HG02642 (cell line): ENCODE data around the gene GRK1.
"Not testable (repeated sequence)": the region's sequence is repeated elsewhere in the genome, so short reads cannot be mapped to it uniquely, and the experiment has no call there.

Experiments
- ATAC-seq: cut with Tn5 transposase; IDR thresholded peaks from one replicate; pipeline ENCODE4 v1.9.1; 2021; ENCODE audit warnings: mild to moderate bottlenecking; ENCODE audit not compliant: unreplicated experiment, poor library complexity

GRK1 gene

DNA sequence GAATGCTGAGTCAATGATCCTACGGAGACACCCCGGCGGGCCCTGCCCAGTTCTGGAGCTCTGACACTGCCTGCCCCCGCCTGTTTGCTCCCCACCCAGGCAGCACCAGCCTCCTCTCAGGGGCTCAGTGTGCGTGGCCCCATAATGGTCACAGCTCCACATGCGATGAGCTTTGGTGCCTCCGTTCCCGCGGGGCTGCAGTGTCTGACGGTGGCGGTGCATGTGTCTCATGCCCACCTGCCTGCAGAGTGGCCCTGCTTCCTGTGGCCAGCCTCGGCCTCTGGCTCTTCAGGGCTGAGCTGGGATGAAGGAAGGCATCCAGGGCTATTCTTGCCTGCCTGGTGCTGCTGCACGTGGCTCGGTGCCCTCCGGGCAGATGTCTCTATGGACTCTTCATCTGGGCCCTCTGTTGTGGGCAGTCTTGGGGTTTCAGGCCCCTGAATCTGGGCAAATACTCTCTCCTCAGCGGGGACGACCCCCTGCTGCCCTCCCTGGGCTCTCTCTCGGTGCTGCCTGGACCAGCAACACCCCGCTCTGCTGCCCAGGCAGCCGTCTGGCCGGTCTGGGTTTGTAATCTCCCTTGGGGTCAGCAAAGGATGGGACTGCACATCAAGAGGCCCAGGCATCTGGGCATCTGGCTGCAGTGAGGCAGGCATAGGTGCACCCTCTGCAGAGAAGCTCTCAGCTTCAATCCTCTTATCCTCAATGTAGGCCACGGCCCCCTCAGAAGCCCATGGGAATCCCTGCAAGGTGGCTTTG lies 72.7 kb downstream of the GRK1 start:
- no peak for ATAC-seq

DNA sequence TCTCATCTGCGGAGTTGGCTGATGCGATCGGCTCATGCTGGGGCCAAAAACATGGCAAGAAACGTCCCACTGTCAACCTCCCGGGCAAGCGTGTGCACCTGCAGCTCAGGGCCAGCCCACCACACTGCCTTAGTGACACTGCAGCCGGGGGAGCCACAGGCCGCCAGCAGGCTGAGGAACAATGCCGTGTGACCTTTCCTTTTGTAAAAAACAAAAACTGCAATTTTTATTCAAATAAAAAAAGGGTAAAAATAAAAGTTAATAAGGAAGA lies 73.2 kb downstream of the GRK1 start:
- ATAC-seq: no peak

DNA sequence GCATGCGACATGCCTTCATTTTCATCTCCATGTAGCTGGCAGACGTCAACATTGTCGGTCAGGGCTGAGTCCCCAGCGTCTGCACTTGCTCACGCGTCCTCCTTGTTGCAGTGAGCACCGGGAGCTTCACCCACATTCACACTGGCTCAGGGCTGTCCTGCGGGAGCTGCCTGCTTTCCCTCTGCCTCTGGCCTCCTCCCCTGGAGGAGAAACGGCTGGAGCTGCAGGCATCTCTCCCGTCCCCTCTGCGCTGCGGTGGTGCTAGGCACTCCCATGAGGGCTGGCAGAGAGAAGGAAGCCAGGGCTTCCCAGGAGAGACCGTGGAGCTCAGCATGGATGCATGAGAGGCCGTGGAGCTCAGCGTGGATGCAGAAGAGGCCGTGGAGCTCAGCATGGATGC lies 73.6 kb downstream of the GRK1 start:
- no peak for ATAC-seq

DNA sequence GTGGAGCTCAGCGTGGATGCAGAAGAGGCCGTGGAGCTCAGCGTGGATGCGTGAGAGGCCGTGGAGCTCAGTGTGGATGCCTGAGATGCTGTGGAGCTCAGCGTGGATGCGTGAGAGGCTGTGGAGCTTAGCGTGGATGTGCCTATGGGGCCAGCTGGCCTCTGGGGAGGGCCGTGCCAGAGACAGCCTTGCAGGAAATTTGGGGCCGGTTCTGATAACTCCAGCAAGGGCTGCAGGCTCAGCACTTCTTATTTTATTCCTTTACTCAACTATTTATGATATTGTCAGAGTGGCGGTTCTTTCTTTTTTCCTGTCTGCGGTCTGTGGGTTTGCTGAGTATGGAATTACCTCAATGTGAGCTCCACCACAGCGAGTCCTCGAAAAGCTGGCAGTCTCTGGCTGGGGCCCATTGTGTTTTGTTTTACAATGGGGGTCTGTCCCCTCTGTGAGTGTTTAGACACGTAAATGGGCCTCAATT lies 74.2 kb downstream of the GRK1 start:
- no peak for ATAC-seq

DNA sequence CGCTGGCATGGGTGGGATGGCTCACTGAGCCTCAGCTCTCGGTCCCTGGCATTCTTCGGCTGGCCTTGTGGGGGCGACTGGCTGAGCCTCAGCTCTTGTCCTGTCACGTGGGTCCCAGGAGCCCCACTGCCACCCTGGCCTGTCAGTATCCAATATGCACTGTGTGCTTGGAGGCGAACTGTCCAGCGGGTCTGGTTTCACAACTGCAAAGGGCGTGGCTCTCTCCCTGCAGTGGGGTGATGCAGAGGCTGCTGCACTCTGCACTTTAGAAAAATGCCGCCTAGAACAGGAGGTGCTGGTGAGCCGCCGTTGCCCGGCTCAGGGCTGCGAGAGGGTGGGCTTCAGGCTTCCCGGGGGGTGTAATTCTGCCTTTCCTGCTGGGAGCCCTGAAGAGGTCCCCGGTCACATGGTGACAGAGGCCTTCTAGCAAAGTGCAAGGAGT lies 75.0 kb downstream of the GRK1 start:
- no peak for ATAC-seq

DNA sequence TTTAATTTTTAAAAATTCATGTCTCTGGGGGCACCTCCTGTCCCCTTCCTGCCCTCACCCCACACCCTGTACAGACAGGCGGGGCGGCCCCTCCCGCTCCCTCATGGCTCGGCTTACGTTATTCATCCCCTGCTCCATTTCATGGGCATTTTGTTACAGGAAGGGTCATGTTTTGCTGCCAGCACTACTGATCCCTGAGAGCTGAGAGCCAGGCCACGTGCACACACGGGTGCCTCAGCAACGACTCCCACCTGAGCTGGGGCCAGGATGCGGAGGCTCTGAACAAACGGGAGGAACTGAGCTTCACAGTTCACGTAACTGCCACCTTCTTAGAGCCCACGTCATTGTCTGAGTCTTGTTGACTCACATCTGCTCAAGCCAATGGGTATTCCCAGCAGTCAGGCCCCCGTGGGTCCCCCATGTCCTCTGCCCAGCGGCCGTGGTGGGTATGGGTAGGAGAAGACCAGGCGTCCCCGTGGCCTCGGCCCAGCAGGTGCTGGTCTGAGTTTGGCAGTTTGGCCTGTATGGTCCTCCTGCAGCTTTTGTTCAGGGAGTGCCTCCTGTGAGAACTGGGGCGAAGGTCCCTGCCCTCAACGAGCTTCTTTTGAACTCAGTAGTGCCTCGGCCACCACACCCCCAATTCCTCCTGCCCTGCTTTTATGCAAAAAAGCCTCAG lies 75.6 kb downstream of the GRK1 start:
- no peak for ATAC-seq

DNA sequence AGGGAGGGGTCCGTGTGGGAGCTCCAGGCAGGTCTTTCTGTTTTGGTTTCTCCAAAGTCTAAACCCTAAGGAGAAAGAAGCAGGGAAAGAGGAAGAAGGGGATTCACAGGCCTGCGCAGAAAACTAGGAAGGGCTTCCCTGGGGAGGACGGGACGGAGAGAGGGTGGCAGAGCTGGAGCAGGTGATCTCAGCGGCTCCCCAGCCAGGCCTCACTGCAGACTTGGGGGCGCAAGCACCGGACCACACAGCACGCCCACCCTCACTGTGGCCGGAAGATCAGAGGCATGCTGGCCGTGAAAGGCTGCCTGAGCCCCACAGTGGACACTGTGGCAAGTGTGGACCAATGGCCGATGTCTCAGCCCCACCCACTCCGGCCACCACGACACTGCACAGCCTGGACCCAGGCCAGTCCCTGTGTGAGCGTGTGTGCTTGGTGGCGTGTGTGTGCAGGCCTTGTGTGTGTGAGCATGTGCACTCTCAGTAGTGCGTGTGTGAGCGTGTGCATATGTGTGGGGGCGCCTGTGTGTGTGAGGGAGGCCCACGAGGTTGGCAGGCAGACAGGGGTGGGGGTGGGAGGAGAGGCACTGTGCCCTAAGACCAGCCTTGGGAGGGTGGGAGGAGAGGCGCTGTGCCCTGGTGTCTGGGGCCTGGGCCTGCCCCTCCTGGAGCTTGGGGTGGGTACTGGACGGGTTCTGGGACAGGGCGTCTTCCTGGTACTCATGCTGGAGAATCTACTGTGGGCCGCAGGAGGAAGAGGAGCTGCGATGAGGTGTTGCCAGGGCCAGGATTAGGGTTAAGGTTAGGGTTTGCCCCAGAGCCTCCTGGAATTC lies 76.6 kb downstream of the GRK1 start:
- ATAC-seq: no peak

DNA sequence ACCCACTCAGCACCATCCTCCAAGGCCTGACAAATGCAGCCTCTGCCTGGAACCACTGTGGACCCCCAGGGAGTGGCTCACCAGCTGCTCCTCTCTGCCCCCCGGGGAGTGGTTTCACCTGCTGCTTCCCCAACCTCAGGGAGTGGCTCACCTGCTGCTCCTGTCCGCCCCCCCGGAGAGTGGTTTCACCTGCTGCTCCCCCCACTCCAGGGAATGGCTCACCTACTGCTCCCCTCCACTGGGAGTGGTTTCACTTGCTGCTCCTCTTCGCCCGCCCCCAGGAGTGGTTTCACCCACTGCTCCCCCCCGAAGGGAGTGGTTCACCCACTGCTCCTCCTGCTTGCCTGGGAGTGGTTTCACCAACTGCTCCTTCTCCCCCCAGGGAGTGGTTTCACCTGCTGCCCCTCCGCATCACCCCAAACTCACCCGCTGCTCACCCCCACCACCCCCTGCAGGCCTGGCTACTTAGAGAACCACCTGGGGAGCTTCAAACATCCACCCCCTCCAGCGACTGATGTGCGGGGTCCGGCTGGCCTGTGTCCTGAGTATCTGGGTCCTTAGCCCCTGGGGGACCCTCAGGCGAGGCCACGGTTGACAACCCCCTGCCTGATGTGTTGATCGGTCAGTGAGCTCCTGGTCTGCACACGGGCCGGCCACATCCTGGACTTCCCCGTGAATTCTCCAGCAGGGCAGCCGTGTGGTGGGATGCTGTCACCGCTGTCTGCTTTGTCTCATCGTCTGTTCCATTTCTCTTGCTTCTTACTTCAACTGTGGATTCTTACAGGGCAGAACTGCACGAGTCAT lies 77.4 kb downstream of the GRK1 start:
- no peak for ATAC-seq

DNA sequence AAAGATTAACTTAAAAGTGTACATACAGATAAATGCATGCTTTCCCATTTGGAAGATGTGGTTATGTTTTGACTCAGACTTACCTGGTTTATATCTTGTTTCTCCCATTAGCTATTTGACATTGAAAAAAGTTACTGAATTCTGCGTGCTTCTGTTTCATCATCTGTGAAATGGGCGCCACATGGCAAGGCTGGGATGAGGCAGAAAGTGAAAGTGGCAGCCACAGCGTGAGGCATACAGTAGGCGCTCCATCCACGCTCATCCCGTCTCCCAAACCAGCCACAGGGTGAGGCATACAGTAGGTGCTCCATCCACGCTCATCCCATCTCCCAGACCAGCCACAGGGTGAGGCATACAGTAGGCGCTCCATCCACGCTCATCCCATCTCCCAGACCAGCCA lies 78.0 kb downstream of the GRK1 start:
- no peak for ATAC-seq

DNA sequence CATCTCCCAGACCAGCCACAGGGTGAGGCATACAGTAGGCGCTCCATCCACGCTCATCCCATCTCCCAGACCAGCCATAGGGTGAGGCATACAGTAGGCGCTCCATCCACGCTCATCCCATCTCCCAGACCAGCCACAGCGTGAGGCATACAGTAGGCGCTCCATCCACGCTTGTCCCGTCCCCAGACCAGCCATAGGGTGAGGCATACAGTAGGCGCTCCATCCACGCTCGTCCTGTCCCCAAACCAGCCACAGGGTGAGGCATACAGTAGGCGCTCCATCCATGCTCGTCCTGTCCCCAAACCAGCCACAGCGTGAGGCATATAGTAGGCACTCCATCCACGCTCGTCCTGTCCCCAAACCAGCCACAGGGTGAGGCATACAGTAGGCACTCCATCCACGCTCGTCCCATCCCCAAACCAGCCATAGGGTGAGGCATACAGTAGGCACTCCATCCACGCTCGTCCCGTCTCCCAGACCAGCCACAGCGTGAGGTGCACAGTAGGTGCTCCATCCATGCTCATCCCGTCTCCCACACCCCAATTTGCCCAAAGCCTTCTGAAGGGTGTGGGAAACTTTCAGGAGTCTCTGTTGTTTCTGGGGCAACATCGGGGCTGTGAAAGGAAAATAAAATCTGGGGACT lies 78.6 kb downstream of the GRK1 start:
- not testable (repeated sequence) for ATAC-seq

DNA sequence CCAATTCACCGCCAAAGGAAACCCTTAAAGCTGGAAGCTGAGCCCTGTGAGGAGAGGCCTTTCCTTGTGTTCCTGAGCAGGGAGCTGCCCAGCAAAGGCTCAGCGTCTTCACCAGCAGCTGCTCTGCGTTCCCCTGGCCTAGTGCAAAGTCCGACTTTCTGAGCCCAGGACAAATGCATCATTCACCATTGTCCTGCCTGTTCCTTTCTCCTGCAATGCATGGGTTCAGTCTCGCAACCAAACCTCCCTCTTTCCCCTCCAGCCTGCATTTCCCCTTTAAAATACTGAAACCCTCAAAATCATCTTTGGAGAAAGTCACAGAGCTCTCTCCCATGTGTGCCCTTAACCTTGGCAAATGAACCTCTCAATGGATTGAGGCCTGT lies 79.1 kb downstream of the GRK1 start:
- ATAC-seq: no peak

DNA sequence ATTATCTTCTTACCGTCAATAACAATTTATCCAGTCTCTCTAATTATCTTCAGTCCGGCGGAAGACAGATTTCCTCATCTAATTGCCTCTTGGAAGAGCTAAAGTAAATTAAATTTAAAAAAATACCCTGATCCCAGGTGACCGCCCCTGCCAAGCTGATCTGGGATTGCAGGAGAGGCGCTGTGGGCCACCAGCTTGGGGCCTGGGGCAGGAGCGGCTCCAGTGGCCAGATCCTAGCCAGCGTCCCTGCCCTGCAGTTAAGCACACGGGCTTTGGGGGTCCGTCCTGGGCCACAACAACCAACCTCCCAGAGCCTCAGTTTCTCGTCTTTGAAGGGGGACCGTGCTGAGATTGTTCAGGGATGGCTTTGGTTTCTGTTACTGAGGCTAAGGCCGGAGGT lies 79.7 kb downstream of the GRK1 start:
- ATAC-seq: no peak

DNA sequence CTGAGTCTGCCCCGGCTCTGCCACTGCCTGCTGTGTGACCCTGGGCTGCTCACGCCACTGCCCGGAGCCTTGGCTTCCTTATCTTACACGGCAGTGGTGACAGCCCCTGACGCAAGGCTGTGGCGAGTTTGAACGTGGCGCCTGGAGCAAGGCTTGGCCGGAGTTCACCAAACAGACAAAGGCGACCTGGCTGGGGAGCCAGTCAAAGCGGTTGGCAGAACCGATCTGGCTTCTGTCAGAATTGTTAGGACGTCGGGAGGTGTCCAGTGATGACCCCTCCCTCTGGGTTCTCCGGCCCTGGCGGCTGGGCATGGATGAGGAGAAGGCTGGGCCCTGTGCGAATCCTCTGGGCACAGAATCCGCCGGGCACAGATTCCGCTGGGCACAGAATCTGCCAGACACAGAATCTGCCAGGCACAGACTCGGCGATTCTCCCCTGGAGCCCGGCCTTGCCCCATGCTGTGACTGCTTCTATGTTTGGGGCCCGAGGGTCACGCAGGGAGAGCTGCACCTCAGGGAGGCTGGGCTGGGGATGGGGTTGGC lies 80.3 kb downstream of the GRK1 start:
- no peak for ATAC-seq

DNA sequence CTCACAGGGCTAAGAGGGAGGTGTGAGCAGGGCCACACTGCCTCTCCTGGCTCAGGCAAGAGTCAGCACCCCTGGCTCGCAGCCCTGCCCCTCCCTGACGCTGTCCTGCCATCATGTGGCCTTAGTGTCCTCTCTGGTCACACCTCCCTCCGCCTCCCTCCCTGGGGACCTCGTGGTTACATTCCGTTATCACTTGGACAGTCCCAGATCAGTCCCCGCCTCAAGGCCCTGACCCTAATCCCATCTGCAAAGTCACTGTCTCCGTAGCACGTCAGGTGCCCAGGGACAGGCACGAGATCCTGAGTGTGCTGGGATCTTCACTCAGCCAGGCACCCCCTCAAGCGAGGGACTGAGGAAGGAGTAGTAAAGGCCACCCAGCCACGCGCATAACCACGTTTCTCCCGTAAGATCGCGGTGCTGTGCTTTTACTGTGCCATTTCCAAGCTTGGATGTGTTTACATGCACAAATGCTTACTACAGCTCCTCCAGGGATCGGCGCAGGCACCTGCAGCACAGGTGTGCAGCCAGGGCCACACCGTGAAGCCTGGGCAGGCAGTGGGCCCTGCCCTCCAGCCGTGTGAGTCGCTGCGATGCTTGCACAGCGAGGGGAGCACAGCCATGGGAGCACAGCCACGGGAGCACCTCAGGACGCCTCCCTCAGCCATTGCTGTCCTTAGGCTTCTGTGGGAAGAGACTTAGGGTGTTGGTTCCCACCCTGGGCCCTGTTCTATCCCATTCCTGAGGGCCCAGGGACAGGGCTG lies 81.3 kb downstream of the GRK1 start:
- no peak for ATAC-seq

DNA sequence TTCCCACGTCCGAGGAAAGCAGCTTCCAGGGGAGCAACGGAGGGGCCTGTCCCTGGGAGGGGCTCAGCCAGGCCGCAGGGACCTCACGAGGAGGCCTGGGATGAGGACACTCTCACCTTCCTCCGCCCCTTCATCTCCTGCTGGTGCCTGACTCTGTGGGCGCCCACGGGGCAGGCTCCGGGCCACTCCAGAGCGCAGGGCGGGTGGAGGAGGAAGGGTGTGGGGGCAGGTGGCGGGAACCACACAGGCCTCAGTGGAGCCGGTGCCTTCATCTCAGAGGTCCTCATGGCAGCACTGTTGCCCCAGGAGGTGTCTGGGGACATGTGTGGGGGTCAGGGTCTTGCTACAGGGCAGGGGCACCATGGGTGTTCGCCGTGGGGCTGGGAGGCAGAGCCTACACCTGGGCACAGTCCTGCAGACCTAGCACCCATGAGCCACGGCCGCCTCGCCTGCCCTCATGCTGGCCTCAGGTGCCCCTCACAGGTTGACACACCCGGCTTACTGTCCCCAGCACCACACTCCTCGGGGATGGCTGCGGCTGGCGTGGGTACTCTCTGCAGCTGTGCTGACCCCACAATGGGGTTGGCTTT lies 81.9 kb downstream of the GRK1 start:
- ATAC-seq: no peak

DNA sequence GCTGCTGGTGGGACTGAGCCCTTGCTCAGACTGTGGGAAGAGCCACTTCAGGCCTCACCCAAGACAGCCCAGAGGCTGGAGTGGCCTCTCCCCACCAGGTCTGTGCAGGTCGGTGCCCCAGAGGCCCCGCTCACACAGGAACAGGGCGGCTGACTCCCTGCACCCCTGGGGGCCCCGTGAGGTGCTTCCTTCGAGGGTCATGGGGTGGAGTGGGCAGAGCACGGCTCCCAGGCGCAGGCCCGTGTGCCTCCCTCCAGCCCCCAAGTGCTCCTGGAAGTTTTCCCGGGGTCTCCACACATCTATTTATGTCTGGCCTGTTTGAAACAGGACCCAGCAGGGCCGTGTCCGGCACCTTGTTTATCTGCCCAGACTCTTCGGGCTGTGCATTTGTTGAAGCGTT lies 82.5 kb downstream of the GRK1 start:
- no peak for ATAC-seq

DNA sequence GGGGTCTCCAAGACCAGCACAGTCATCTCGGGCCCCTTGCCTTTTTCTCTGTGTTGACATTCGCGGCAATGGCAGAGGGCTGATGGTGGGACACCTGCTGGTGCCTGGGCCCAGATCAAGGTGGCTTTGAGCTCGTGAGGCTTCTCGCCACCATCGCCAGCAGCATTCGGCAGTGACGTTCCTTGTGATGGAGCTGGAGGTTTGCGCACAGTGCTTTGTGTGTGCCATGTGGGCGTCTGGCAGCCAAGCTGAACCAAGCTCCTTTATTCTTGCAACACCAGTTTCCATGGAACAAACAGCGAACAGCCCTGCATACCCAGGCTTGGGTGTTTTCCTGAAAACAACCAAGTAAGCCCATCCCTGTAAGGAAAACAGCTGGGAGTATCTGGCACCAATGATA lies 82.9 kb downstream of the GRK1 start:
- no peak for ATAC-seq

DNA sequence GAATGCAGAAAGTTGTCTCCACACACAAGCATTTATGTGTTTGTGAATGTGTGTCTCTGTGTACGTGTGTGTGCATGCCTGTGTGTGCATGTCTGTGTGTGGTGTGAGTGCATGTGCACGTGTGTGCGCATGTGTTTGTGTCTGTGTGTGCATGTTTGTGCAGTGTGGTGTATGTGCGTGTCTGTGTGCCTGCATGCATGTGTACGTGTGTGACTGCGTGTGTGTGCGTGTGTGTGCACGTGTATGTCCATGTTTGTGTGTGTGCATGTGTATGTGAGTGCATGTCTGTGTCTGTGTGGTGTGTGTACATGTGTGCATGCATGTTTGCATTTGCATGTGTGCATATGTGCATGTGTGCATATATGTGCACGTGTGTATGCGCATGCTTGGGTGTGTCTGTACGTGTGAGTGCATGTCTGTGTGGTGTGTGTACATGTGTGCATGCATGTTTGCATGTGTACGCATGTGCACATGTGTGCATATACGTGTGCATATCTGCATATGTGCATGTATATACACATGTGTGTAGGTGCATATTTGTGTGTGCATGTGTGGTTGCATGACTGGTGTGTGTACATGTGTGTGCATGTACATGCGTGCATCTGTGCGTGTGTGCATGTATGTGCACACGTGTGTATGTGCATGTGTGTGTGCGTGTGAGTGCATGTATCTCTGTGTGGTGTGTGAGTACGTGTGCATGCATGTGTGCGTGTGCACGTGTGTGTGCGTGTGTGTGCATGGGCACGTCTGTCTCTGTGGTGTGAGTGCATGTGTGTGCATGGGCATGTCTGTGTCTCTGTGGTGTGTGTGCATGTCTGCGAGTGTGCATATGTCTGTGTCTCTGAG lies 83.8 kb downstream of the GRK1 start:
- no peak for ATAC-seq
